Measurements from ENCODE around the gene CD24. TPM values are rescaled to one million over a fixed set of nuclear protein-coding genes. Genes with fewer than 3 reads are reported as not detected.

CD24 gene
- total and polyA plus RNA-seq, 2 experiments from 2014 or later = 330 to 576 TPM

- Histone ChIP-seq H2AFZ (no peak overlapping the region), H3K4me3 (no peak overlapping the region), H4K20me1 (ENCODE audit: insufficient read depth, poor library complexity, severe bottlenecking) (no peaks in the 10 kb centered on the region), H3K4me2 (no peak overlapping the region), H3K4me1 (ENCODE audit: insufficient read depth) (no peaks in the 10 kb centered on the region), H3K27me3 (no peaks in the 10 kb centered on the region), H3K27ac (no peak overlapping the region), H3K79me2 (no peaks in the 10 kb centered on the region), H3K9me2 (replicated peaks; ENCODE audit: insufficient read depth) (no peaks in the 10 kb centered on the region), H3K36me3 (replicated peaks; ENCODE audit: insufficient read depth, low read depth) (no peaks in the 10 kb centered on the region), H3K9me3 (ENCODE audit: low read depth) (no peaks in the 10 kb centered on the region)
- TF ChIP-seq EZH2phosphoT487 (IDR thresholded peaks at IDR 0.05; ENCODE audit: low read depth, severe bottlenecking, unreplicated experiment) = no peak
- TF ChIP-seq EZH2 (IDR thresholded peaks at IDR 0.05; ENCODE audit: borderline replicate concordance) = no peak
- TF ChIP-seq, protein P1, sequence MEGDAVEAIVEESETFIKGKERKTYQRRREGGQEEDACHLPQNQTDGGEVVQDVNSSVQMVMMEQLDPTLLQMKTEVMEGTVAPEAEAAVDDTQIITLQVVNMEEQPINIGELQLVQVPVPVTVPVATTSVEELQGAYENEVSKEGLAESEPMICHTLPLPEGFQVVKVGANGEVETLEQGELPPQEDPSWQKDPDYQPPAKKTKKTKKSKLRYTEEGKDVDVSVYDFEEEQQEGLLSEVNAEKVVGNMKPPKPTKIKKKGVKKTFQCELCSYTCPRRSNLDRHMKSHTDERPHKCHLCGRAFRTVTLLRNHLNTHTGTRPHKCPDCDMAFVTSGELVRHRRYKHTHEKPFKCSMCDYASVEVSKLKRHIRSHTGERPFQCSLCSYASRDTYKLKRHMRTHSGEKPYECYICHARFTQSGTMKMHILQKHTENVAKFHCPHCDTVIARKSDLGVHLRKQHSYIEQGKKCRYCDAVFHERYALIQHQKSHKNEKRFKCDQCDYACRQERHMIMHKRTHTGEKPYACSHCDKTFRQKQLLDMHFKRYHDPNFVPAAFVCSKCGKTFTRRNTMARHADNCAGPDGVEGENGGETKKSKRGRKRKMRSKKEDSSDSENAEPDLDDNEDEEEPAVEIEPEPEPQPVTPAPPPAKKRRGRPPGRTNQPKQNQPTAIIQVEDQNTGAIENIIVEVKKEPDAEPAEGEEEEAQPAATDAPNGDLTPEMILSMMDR (IDR thresholded peaks at IDR 0.05; ENCODE audit: poor library complexity) = no peak
- WGBS (ENCODE audit: low lambda C conversion rate, missing lambda C conversion rate) = 91% methylated on average over 3 of the region's 3 CpGs
- no peak for DNase-seq (ENCODE audit: low spot score)
Observed at GRCh38 chr6:106939208-106939607, 35.3 kb downstream of the CD24 start.

GRCh38 chr6:106927531-106928398, 46.8 kb downstream of the CD24 start:
- Histone ChIP-seq H3K4me1 (ENCODE audit: insufficient read depth) (peaks cover 15% of the 10 kb centered on the region), H3K9me3 (ENCODE audit: low read depth) (no peaks in the 10 kb centered on the region), H3K36me3 (replicated peaks; ENCODE audit: insufficient read depth, low read depth) (no peaks in the 10 kb centered on the region), H4K20me1 (ENCODE audit: insufficient read depth, poor library complexity, severe bottlenecking) (no peaks in the 10 kb centered on the region), H3K27ac (no peak overlapping the region), H3K79me2 (no peaks in the 10 kb centered on the region), H2AFZ (no peak overlapping the region), H3K9me2 (replicated peaks; ENCODE audit: insufficient read depth) (no peaks in the 10 kb centered on the region), H3K4me3 (no peak overlapping the region), H3K4me2 (no peak overlapping the region), H3K27me3 (no peaks in the 10 kb centered on the region)
- TF ChIP-seq EZH2 (IDR thresholded peaks at IDR 0.05; ENCODE audit: borderline replicate concordance) = no peak
- TF ChIP-seq EZH2phosphoT487 (IDR thresholded peaks at IDR 0.05; ENCODE audit: low read depth, severe bottlenecking, unreplicated experiment) = no peak
- TF ChIP-seq, protein P1 (IDR thresholded peaks at IDR 0.05; ENCODE audit: poor library complexity) = no peak
- 22% methylated on average over 5 of the region's 5 CpGs for WGBS (ENCODE audit: low lambda C conversion rate, missing lambda C conversion rate)
- peak; percentile 79 for DNase-seq (ENCODE audit: low spot score)

GRCh38 chr6:106925948-106926347, 48.6 kb downstream of the CD24 start:
- Histone ChIP-seq H4K20me1 (ENCODE audit: insufficient read depth, poor library complexity, severe bottlenecking) (no peaks in the 10 kb centered on the region), H3K4me1 (ENCODE audit: insufficient read depth) (peaks cover 15% of the 10 kb centered on the region), H3K27me3 (no peaks in the 10 kb centered on the region), H3K79me2 (no peaks in the 10 kb centered on the region), H2AFZ (no peak overlapping the region), H3K36me3 (replicated peaks; ENCODE audit: insufficient read depth, low read depth) (no peaks in the 10 kb centered on the region), H3K4me3 (no peak overlapping the region), H3K9me3 (ENCODE audit: low read depth) (no peaks in the 10 kb centered on the region), H3K27ac (peak overlapping the region; percentile 49), H3K4me2 (no peak overlapping the region), H3K9me2 (replicated peaks; ENCODE audit: insufficient read depth) (no peaks in the 10 kb centered on the region)
- TF ChIP-seq EZH2 (IDR thresholded peaks at IDR 0.05; ENCODE audit: borderline replicate concordance) (no peak), EZH2phosphoT487 (IDR thresholded peaks at IDR 0.05; ENCODE audit: low read depth, severe bottlenecking, unreplicated experiment) (no peak)
- TF ChIP-seq, protein P1 (IDR thresholded peaks at IDR 0.05; ENCODE audit: poor library complexity) = no peak
- WGBS (ENCODE audit: low lambda C conversion rate, missing lambda C conversion rate) = 68% methylated on average over 3 of the region's 3 CpGs
- DNase-seq (ENCODE audit: low spot score) = no peak

Measured in hepatocyte (in vitro differentiated cells).